GM19099 (cell line): Measurements from ENCODE around the gene HTT.

Experiments
- POLR2A ChIP-seq: IDR thresholded peaks from 3 replicates; pipeline ENCODE4 v1.6.1; 2011; ENCODE audit warnings: low read depth; ENCODE audit not compliant: insufficient read length; ENCODE audit errors: extremely low read depth

The HTT gene

GRCh38 chr4:3041192-3042142 lies 33.0 kb upstream of the HTT start:
- TF ChIP-seq POLR2A, result peak; percentile 60

GRCh38 chr4:3042226-3042625 lies 32.3 kb upstream of the HTT start:
- TF ChIP-seq POLR2A, result no peak

GRCh38 chr4:3043282-3044020 lies 31.0 kb upstream of the HTT start:
- TF ChIP-seq POLR2A, result no peak

- TF ChIP-seq POLR2A, result no peak
Measured at GRCh38 chr4:3044870-3045819, 29.3 kb upstream of the HTT start.

GRCh38 chr4:3046162-3046561 lies 28.3 kb upstream of the HTT start:
- TF ChIP-seq POLR2A, result no peak

GRCh38 chr4:3046623-3047022 lies 27.9 kb upstream of the HTT start:
- TF ChIP-seq POLR2A, result no peak

GRCh38 chr4:3047464-3048286 lies 26.8 kb upstream of the HTT start:
- peak; percentile 38 for TF ChIP-seq POLR2A

- TF ChIP-seq POLR2A, result no peak
Measured at GRCh38 chr4:3054169-3054759, 20.2 kb upstream of the HTT start.

- TF ChIP-seq POLR2A, result no peak
Measured at GRCh38 chr4:3059943-3060342, 14.5 kb upstream of the HTT start.

GRCh38 chr4:3060946-3061345 lies 13.5 kb upstream of the HTT start:
- TF ChIP-seq POLR2A, result no peak

- no peak for TF ChIP-seq POLR2A
Measured at GRCh38 chr4:3062471-3062870, 12.0 kb upstream of the HTT start.

GRCh38 chr4:3065551-3065950 lies 8.9 kb upstream of the HTT start:
- no peak for TF ChIP-seq POLR2A

GRCh38 chr4:3066836-3067400 lies 7.6 kb upstream of the HTT start:
- no peak for TF ChIP-seq POLR2A
